SJSA1 (cell line): ENCODE results near the gene PLAU. TPM values are rescaled to one million over a fixed set of nuclear protein-coding genes. Genes with fewer than 3 reads are reported as not detected.
"Not testable (repeated sequence)": the region's sequence is repeated elsewhere in the genome, so short reads cannot be mapped to it uniquely, and the experiment has no call there.

Source experiments
- DNase-seq, 2 experiments: peaks; one replicate each; pipeline ENCODE4 v3.0.0-alpha.2; 2015 to 2020; ENCODE audit warnings: low spot score in 2 of 2, low read depth in 1 of 2
- H3K27ac ChIP-seq: fragments of 250-450 bp; sonication (Bioruptor Pico); 2 replicates; pipeline ENCODE4 v1.5.1; 2020; ENCODE audit warnings: mild to moderate bottlenecking, moderate library complexity
- H3K27me3 ChIP-seq: fragments of 250-450 bp; sonication (Bioruptor Pico); replicated peaks from 2 replicates; pipeline ENCODE4 v1.5.1; 2020; ENCODE audit warnings: mild to moderate bottlenecking, moderate library complexity
- H3K36me3 ChIP-seq: fragments of 250-450 bp; sonication (Bioruptor Pico); 2 replicates; pipeline ENCODE4 v1.5.1; 2020; ENCODE audit warnings: mild to moderate bottlenecking
- H3K4me1 ChIP-seq: fragments of 250-450 bp; sonication (Bioruptor Pico); replicated peaks from 2 replicates; pipeline ENCODE4 v1.6.1; 2021; ENCODE audit warnings: mild to moderate bottlenecking
- H3K4me3 ChIP-seq: fragments of 250-450 bp; sonication (Bioruptor Pico); 2 replicates; pipeline ENCODE4 v1.5.1; 2020; ENCODE audit warnings: mild to moderate bottlenecking
- H3K9me3 ChIP-seq: fragments of 250-450 bp; sonication (Bioruptor Pico); replicated peaks from 2 replicates; pipeline ENCODE4 v1.5.1; 2020; ENCODE audit warnings: mild to moderate bottlenecking
- total RNA-seq: library from RNA; depleted of rRNA; stranded (reverse); fragments of >200 nt; shearing (Covaris generic); gene quantifications from 2 replicates; pipeline ENCODE4 v1.2.3, GENCODE V29; 2014

The PLAU gene
- total RNA-seq, 1 experiment from 2014 or later: 4.7 TPM

- Histone ChIP-seq H3K4me1 (peaks cover 50% of the 10 kb centered on the region), H3K4me3 (peak overlapping the region; percentile 43), H3K9me3 (no peaks in the 10 kb centered on the region), H3K36me3 (no peaks in the 10 kb centered on the region), H3K27me3 (no peaks in the 10 kb centered on the region), H3K27ac (no peak overlapping the region)
- no peak for DNase-seq
Measured at GRCh38 chr10:73911553-73912004, 647 bp downstream of the PLAU start.

- H3K36me3 ChIP-seq: no peaks in the 10 kb centered on the region
- H3K4me1 ChIP-seq: peaks cover 39% of the 10 kb centered on the region
- H3K27me3 ChIP-seq: no peaks in the 10 kb centered on the region
- no peak overlapping the region for H3K4me3 ChIP-seq
- H3K27ac ChIP-seq: no peak overlapping the region
- DNase-seq: no peak
- H3K9me3 ChIP-seq: 0 out of 2 replicates have a peak, but pooled peaks cover 4% of the 10 kb centered on the region
Measured at GRCh38 chr10:73914036-73914435, 3.1 kb downstream of the PLAU start.

GRCh38 chr10:73915206-73915851, 4.4 kb downstream of the PLAU start:
- H3K4me1 ChIP-seq: peaks cover 27% of the 10 kb centered on the region
- H3K9me3 ChIP-seq: 0 out of 2 replicates have a peak, but pooled peaks cover 5% of the 10 kb centered on the region
- no peak overlapping the region for H3K4me3 ChIP-seq
- H3K27ac ChIP-seq: no peak overlapping the region
- H3K27me3 ChIP-seq: no peaks in the 10 kb centered on the region
- DNase-seq: no peak
- no peaks in the 10 kb centered on the region for H3K36me3 ChIP-seq

DNA sequence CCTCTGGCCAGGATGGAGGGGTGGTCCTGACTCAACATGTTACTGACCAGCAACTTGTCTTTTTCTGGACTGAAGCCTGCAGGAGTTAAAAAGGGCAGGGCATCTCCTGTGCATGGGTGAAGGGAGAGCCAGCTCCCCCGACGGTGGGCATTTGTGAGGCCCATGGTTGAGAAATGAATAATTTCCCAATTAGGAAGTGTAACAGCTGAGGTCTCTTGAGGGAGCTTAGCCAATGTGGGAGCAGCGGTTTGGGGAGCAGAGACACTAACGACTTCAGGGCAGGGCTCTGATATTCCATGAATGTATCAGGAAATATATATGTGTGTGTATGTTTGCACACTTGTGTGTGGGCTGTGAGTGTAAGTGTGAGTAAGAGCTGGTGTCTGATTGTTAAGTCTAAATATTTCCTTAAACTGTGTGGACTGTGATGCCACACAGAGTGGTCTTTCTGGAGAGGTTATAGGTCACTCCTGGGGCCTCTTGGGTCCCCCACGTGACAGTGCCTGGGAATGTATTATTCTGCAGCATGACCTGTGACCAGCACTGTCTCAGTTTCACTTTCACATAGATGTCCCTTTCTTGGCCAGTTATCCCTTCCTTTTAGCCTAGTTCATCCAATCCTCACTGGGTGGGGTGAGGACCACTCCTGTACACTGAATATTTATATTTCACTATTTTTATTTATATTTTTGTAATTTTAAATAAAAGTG, 6.0 kb downstream of the PLAU start:
- H3K4me1 ChIP-seq: peaks cover 13% of the 10 kb centered on the region
- no peaks in the 10 kb centered on the region for H3K36me3 ChIP-seq
- no peaks in the 10 kb centered on the region for H3K27me3 ChIP-seq
- DNase-seq: no peak
- no peak overlapping the region for H3K4me3 ChIP-seq
- H3K27ac ChIP-seq: no peak overlapping the region
- 0 out of 2 replicates have a peak, but pooled peaks cover 5% of the 10 kb centered on the region for H3K9me3 ChIP-seq

- Histone ChIP-seq H3K9me3 (0 out of 2 replicates have a peak, but pooled peaks cover 5% of the 10 kb centered on the region), H3K36me3 (no peaks in the 10 kb centered on the region), H3K4me1 (peaks cover 13% of the 10 kb centered on the region), H3K27ac (no peak overlapping the region), H3K4me3 (no peak overlapping the region), H3K27me3 (no peaks in the 10 kb centered on the region)
- DNase-seq: no peak
Measured at GRCh38 chr10:73917566-73918305, 6.8 kb downstream of the PLAU start.

- H3K9me3 ChIP-seq, H3K4me3 ChIP-seq, DNase-seq, H3K27ac ChIP-seq, H3K36me3 ChIP-seq, H3K27me3 ChIP-seq: not testable (repeated sequence)
- H3K4me1 ChIP-seq: peaks cover 24% of the 10 kb centered on the region
Measured at GRCh38 chr10:73919481-73919880, 8.5 kb downstream of the PLAU start.

- Histone ChIP-seq H3K27ac (no peak overlapping the region), H3K36me3 (no peaks in the 10 kb centered on the region), H3K27me3 (no peaks in the 10 kb centered on the region), H3K4me1 (peaks cover 28% of the 10 kb centered on the region), H3K9me3 (0 out of 2 replicates have a peak, but pooled peaks cover 5% of the 10 kb centered on the region), H3K4me3 (no peak overlapping the region)
- DNase-seq: no peak
Measured at GRCh38 chr10:73920089-73920488, 9.2 kb downstream of the PLAU start.

DNA sequence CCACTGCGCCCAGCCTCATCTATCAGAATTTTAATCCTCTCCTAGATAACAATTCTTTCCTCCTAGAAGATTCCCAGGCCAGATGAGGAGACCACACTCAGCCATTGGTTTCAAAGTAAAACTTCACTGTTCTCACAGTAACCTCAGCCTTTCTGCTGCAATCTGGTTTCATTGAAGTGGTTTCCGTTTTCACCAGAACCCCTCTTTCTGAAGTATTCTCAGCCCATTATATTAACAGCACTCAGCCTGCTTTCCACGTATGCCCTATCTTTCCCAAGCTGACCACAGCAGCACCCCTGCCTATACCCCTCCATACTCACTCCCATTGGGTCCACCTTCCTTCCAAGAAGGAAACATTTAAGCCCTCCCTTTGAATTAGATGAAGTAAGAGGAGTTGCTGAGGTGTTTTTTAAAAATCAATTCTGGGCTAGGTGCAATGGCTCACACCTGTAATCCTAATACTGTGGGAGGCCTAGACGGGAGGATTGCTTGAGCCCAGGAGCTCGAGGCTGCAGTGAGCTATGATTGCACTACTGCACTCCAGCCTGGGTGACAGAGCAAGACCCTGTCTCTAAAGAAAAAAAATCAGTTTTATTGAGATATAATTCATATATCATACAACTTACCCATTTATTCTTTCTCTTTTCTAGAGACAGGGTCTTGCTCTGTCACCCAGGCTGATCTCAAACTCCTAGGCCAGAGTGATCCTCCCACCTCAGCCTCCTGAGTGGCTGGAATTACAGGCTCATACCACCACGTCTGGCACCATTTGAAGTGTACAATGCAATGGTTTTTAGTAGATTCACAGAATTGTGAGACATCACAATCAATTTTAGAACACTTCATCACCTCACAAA, 11.3 kb downstream of the PLAU start:
- Histone ChIP-seq H3K27me3 (no peaks in the 10 kb centered on the region), H3K4me1 (peaks cover 20% of the 10 kb centered on the region), H3K4me3 (no peak overlapping the region), H3K36me3 (no peaks in the 10 kb centered on the region), H3K27ac (no peak overlapping the region), H3K9me3 (0 out of 2 replicates have a peak, but pooled peaks cover 5% of the 10 kb centered on the region)
- no peak for DNase-seq

GRCh38 chr10:73922864-73923133, 11.9 kb downstream of the PLAU start:
- peaks cover 15% of the 10 kb centered on the region for H3K4me1 ChIP-seq
- H3K9me3 ChIP-seq: 0 out of 2 replicates have a peak, but pooled peaks cover 5% of the 10 kb centered on the region
- no peak overlapping the region for H3K27ac ChIP-seq
- H3K36me3 ChIP-seq: no peaks in the 10 kb centered on the region
- no peak overlapping the region for H3K4me3 ChIP-seq
- no peaks in the 10 kb centered on the region for H3K27me3 ChIP-seq
- DNase-seq: no peak

- peaks cover 15% of the 10 kb centered on the region for H3K4me1 ChIP-seq
- 0 out of 2 replicates have a peak, but pooled peaks cover under 1% of the 10 kb centered on the region for H3K9me3 ChIP-seq
- H3K27me3 ChIP-seq: no peaks in the 10 kb centered on the region
- no peaks in the 10 kb centered on the region for H3K36me3 ChIP-seq
- no peak overlapping the region for H3K27ac ChIP-seq
- DNase-seq: peak in 1 of 2 experiments; percentile 47
- H3K4me3 ChIP-seq: no peak overlapping the region
Measured at GRCh38 chr10:73923935-73924598, 13.1 kb downstream of the PLAU start.

GRCh38 chr10:73924935-73925334, 14.0 kb downstream of the PLAU start:
- peaks cover 15% of the 10 kb centered on the region for H3K4me1 ChIP-seq
- H3K27ac ChIP-seq: no peak overlapping the region
- DNase-seq: no peak
- no peaks in the 10 kb centered on the region for H3K36me3 ChIP-seq
- no peaks in the 10 kb centered on the region for H3K9me3 ChIP-seq
- H3K27me3 ChIP-seq: no peaks in the 10 kb centered on the region
- no peak overlapping the region for H3K4me3 ChIP-seq

- Histone ChIP-seq H3K36me3 (no peaks in the 10 kb centered on the region), H3K27me3 (no peaks in the 10 kb centered on the region), H3K9me3 (no peaks in the 10 kb centered on the region), H3K4me3 (no peak overlapping the region), H3K4me1 (peaks cover 15% of the 10 kb centered on the region), H3K27ac (no peak overlapping the region)
- no peak for DNase-seq
Measured at GRCh38 chr10:73925539-73925938, 14.6 kb downstream of the PLAU start.
